Measurements from ENCODE around the gene FIBP.
A peak's percentile ranks its signal among the peaks of the same experiment; 100 is the strongest.

FIBP gene

DNA sequence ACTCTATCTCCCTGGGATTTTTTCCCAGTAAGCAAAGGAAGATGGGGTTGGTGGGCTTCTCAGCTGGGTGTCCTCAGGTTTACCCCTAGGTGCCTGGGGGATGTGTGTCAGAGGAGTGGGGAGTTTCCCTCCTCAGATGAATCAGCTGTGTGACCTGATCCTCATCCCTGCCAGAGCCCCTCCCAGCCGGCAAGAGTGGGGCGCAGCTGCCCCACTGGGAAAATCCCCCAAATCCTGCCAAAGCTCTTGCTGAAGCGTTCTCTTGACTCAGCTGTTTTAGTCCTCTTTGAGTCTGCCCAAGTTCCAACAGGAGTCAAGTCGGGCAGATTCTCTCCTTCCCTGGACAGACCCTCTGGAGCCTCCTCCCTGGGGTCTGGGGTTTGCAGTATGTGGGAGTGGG, 24.6 kb upstream of the FIBP start:
- no peak for DNase-seq

- DNase-seq: no peak
Measured at GRCh38 chr11:65911682-65912568, 23.7 kb upstream of the FIBP start.

GRCh38 chr11:65907878-65908277, 19.6 kb upstream of the FIBP start:
- DNase-seq: no peak

DNA sequence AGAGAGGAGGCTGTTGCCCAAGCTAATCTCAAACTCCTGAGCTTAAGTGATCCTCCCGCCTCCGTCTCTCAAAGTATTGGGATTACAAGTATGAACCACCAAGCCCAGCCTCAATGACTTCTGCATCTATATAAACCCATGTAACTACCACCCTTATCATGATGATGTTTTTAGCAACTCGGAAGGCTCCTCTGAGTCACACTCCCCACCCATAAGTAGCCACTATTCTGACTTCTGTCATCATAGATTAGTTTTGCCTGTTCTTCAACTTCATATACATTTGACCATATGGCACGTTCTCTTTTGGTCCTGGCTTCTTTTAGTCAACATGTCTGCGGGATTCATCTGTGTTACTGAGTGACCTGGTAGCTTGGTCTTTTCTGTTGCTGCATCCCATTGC, 18.3 kb upstream of the FIBP start:
- DNase-seq: no peak

DNA sequence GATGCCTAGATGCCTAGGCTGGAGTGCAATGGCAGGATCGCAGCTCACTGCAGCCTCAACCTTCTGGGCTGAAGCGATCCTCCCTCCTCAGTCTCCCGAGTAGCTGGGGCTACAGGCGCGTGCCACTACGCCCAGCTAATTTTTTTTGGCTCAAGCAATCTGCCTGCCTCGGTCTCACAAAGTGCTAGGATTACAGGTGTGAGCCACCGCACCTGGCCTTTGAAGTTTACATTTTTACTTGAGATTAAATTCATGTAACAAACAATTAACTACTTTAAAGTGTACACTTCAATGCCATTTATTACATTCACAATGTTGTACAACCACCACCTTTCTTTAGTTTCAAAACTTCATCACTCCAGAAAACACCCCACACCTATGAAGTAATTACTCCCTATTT, 15.4 kb upstream of the FIBP start:
- no peak for DNase-seq

GRCh38 chr11:65903068-65903481, 14.8 kb upstream of the FIBP start:
- DNase-seq: no peak

GRCh38 chr11:65900899-65901180, 12.6 kb upstream of the FIBP start:
- DNase-seq: no peak

DNA sequence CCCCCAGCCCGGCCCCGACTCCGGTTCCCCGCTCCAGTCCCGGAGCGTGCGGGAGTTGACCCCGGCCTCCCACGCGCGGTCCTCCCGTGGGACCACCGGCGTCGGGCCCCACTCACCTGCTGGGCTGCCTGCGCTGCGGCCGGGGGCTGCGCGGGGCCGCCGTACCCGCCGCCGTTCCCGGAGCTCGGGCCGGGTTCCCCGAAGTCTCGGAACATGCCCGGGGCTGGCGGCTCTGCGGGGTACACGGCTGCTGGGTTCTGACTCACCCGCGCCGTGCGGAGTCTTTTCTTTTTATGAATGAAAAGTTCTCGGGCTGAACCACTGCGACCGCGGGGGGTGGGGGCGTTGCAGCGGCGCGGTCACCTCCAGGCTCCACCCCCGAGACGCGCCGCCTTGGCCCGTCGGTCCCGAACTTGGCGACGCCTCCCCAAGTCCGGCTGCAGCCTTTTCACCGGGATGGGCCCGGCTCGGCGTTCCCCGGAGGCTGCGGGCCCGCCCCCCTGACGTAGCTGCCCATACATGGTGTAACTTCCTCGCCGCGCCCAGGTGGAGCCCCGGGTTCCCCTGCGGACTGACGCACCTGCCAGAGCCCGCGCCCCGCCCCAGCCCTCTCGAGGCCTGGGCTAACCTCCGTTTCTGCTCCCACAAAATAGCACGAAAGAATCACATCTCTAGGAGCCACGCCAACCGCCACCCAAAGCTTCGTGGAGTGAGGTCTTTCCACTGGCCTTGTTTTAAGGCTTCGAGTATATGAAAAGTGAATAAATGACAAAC, 12.0 kb upstream of the FIBP start, which contains the start of gene FOSL1:
TSS of gene FOSL1 (minus strand) at position 264 of the 774 bp plus-strand sequence. CDS start at position 215, 49 bp downstream.
- peak; percentile 95 for DNase-seq

- DNase-seq: peak; percentile 78
Measured at GRCh38 chr11:65899356-65900124, 11.3 kb upstream of the FIBP start.

- DNase-seq: no peak
Measured at GRCh38 chr11:65898656-65899355, 10.5 kb upstream of the FIBP start.

GRCh38 chr11:65897020-65897471, 8.8 kb upstream of the FIBP start:
- peak; percentile 41 for DNase-seq

DNA sequence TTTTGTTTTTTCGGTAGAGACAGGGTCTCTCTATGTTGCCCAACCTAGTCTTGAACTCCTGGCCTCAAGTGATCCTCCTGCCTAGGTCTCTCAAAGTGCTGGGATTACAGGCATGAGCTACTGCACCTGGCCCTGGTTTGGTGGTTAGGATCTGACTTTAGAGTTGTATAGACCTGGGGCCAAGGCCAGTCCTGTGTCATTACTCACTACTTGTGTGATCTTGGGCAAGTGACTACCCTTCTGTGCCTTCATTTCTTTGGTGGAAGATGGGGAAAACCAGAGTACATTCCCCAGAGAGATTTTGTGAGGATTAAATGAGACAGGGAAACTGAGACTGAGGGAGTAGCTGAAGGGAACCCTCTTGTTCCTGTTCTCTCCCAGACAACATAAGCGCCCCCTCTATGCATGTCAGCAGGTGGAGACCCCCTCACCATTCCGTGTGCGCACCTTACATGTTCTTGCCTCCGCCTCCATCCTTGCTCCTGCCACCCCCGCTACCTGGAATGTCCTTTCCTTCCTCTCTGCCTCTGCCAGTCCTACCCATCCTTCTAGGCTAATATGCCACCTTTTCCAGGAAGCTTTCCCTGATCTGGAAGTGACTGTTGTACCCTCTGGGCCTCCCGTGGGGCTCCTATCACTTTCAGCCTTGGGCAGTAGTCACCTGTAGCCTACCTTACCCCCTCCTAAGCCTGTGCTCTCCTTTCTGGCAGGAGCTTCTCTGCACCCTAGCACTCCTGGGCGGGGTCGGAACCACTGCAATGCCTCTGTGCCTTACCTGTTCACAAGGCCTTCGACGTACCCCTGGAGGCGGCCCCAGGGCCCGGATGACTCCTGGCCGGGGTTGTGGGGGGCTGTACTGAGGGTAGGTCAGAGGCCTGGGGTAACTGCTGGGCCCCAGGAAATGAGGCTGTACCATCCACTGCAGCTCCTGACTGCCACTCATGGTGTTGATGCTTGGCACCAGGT, 8.0 kb upstream of the FIBP start:
- DNase-seq: no peak

DNA sequence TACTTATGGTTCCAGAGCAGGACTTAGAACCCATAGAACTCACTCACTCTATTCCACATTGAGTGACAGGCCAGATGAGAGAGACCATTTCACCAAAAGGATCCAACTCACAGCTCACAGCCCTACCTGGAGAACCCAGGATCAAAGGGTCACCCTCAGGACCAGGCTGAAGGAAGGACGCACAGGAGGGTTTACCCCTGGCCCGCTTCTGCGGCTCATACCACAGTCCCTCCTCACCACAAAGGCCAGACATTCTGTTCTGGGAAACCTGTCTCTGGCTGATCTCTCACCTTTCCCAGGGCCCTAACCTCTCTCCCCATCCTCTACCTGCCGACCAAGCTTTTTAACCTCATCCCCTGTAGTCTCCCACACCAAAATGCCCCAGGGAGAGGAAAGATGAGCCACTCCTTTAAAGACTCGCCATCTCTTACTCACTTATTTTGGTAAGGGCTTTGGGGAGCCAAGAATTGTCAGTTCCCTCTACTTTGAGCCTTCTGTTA, 7.3 kb upstream of the FIBP start:
- DNase-seq: no peak

- peak; percentile 66 for DNase-seq
Measured at GRCh38 chr11:65894034-65894591, 5.8 kb upstream of the FIBP start.

DNA sequence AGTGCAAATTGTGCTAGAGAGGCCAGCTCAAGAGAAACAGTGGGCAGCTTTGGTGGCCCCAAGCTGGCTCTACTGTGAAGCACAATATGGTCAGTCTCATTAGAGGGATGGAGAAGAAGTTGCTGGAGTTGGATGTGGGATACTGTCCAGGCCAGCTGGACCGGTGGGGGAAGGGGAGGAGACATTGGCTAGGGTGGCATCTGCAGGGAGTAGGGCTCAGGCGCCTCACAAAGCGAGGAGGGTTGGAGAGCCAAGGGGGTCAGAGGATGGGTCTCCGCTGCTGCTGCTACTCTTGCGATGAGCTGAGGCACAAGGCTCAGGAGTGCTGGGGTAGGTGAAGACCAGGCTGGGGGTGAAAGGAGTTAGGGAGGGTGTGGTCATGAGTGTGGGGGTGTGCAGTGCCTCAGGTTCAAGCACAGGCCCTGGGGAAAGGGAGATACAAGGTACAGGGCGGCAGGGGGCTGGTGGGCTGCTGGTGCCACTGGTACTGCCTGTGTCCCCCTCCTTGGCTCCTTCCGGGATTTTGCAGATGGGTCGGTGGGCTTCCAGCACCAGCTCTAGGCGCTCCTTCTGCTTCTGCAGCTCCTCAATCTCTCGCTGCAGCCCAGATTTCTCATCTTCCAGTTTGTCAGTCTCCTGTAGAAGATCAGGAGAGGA, 4.5 kb upstream of the FIBP start:
- no peak for DNase-seq

- DNase-seq: peak; percentile 42
Measured at GRCh38 chr11:65892137-65892540, 3.9 kb upstream of the FIBP start.

DNA sequence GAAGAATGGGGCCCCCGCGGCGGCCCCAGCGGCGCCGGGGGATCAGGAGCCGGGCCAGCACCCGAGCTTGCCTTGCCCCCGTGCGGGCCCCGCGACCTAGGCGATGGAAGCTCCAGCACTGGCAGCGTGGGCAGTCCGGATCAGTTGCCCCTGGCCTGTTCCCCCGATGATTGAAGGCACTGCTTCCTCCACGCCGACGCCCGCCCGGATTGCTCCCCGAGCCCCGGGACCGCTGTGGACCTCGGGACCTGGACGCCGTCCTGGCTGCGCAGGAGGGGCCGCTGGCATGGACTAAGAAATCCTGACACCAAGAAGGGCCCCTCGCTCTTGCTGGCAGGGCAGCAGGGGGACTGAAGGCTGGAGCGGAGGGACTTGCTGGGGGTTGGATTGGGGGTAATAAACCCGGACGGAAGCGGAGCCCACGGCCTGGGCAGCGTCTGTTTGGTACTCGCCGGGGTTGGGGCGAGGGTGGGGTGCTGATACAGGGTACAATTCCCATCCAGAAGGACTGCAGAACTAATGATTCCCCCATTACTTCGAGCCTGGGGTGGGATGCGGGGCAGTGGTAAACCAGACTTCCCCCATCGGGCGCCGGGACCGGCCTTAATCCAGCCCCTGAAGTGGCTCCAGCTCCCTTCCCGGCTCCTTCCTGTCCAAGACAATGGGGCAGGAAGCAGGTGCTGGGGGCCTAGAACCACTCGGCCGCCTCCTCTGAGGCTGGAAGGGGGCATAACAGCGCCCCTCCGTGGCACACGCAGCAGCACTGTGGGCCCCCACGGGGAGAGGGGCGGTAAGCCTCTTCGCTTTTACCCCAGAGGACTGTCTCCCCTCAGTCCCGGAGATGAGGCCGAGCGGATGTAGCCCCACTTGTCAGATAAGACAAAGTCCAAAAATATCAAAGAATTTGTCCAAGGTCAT, 3.2 kb upstream of the FIBP start:
- peak; percentile 50 for DNase-seq

GRCh38 chr11:65890324-65891218, 2.3 kb upstream of the FIBP start, which contains the start of gene CCDC85B:
Gene CCDC85B (plus strand): TSS chr11:65890673. CDS start chr11:65890784, 111 bp downstream.
- peak; percentile 99 for DNase-seq
